GM12878 (cell line): ENCODE results near the gene COL21A1. TPM values are rescaled to one million over a fixed set of nuclear protein-coding genes. Genes with fewer than 3 reads are reported as not detected.

Experiments
- ATAC-seq: fragments of 200-7000 bp; cut with Tn5 transposase; 3 replicates; pipeline ENCODE4 v1.9.1; 2020; ENCODE audit warnings: mild to moderate bottlenecking, moderate library complexity
- BruUV-seq: library from RNA; stranded (reverse); fragments of 400-500 nt; replicated peaks from 2 replicates; lab custom pipeline; 2021; lab: Mats Ljungman, UMichigan
- CTCF ChIA-PET: fragments of 300-600 bp; sonication (Branson Sonifier 250); formaldehyde crosslinking; extraction: SDS; loops from one replicate; lab custom pipeline; 2021; ENCODE audit warnings: inconsistent platforms; lab: Yijun Ruan, JAX
- POLR2A ChIA-PET: fragments of 350-600 bp; formaldehyde crosslinking; extraction: SDS; loops from one replicate; lab custom pipeline; 2021; ENCODE audit warnings: inconsistent platforms; lab: Charles Lee
- RAD21 ChIA-PET: fragments of 300-600 bp; sonication (Branson Sonifier 250); formaldehyde crosslinking; loops from one replicate; lab custom pipeline; 2023; ENCODE audit warnings: antibody characterized with exemption; ENCODE audit not compliant: unreplicated experiment; lab: Charles Lee
- SMC1A ChIA-PET: fragments of 300-600 bp; sonication (Branson Sonifier 250); formaldehyde crosslinking; loops from one replicate; lab custom pipeline; 2023; ENCODE audit not compliant: unreplicated experiment, uncharacterized antibody; lab: Charles Lee
- DNase-seq: peaks from one replicate; pipeline ENCODE4 v3.0.0-alpha.2; 2011; ENCODE audit warnings: low read depth, low spot score
- FAIRE-seq: peaks from 3 replicates; lab custom pipeline; 2011; peaks lifted over from hg19 to GRCh38; lab: Jason Lieb, UNC
- H2AFZ ChIP-seq: 2 replicates; pipeline ENCODE4 v1.6.0; 2011; ENCODE audit warnings: low read depth, low read length, control low read depth; ENCODE audit not compliant: control insufficient read depth
- H3K27ac ChIP-seq: 2 replicates; pipeline ENCODE4 v1.5.1; 2011; ENCODE audit warnings: control low read depth; ENCODE audit not compliant: control insufficient read depth, insufficient read depth
- H3K27me3 ChIP-seq, 2 experiments: replicated peaks in 1 of 2; 2 replicates each; pipeline versions ENCODE4 v1.6.0 to v1.6.1; 2011; ENCODE audit warnings: low read length in 1 of 2; ENCODE audit not compliant: control insufficient read depth in 2 of 2, insufficient read depth in 2 of 2
- H3K36me3 ChIP-seq, 2 experiments: 2 replicates each; pipeline ENCODE4 v1.5.1; 2011; ENCODE audit warnings: low read length in 1 of 2; ENCODE audit not compliant: control insufficient read depth in 2 of 2, insufficient read depth in 2 of 2
- H3K4me1 ChIP-seq: 2 replicates; pipeline ENCODE4 v1.6.1; 2011; ENCODE audit warnings: mild to moderate bottlenecking, low read length, moderate library complexity, mixed read lengths; ENCODE audit not compliant: control insufficient read depth, insufficient read depth
- H3K4me2 ChIP-seq: 2 replicates; pipeline ENCODE4 v1.6.0; 2011; ENCODE audit warnings: control low read depth; ENCODE audit not compliant: control insufficient read depth, insufficient read depth
- H3K4me3 ChIP-seq: fragments of 200-600 bp; sonication (generic); 2 replicates; pipeline ENCODE4 v1.5.1; 2016
- H3K79me2 ChIP-seq: 2 replicates; pipeline ENCODE4 v1.6.0; 2011; ENCODE audit warnings: low read length; ENCODE audit not compliant: control insufficient read depth, insufficient read depth
- H3K9ac ChIP-seq: 2 replicates; pipeline ENCODE4 v1.8.0; 2011; ENCODE audit warnings: low read length, control low read depth, mixed read lengths; ENCODE audit not compliant: control insufficient read depth, insufficient read depth
- H3K9me3 ChIP-seq: replicated peaks from 3 replicates; pipeline ENCODE4 v1.5.1; 2011; ENCODE audit warnings: mild to moderate bottlenecking, low read length; ENCODE audit not compliant: control insufficient read depth, insufficient read depth
- H4K20me1 ChIP-seq: 2 replicates; pipeline ENCODE4 v1.6.0; 2011; ENCODE audit not compliant: control insufficient read depth, insufficient read depth
- BHLHE40 ChIP-seq, 2 experiments: fragments of 450-650 bp in 1 of 2; IDR thresholded peaks; 2 replicates each; pipeline ENCODE4 v1.6.1; 2011 to 2017; ENCODE audit warnings: low read depth in 2 of 2, borderline replicate concordance in 1 of 2, improper control_type of control experiment in 1 of 2, low read length in 1 of 2, mild to moderate bottlenecking in 1 of 2
- BRCA1 ChIP-seq: IDR thresholded peaks from 2 replicates; pipeline ENCODE4 v1.6.1; 2011; ENCODE audit warnings: low read depth, low read length, improper control_type of control experiment
- CHD4 ChIP-seq: fragments of 200-600 bp; sonication (generic); IDR thresholded peaks from 2 replicates; pipeline ENCODE4 v1.6.1; 2016; ENCODE audit warnings: mild to moderate bottlenecking
- EGR1 ChIP-seq, 2 experiments: IDR thresholded peaks; 1 replicate in 1 of 2; 2 replicates in 1 of 2; pipeline ENCODE4 v1.6.1; 2011 to 2012; ENCODE audit warnings: low read depth in 2 of 2, low read length in 2 of 2, borderline replicate concordance in 1 of 2, mild to moderate bottlenecking in 1 of 2, moderate library complexity in 1 of 2
- IRF5 ChIP-seq: fragments of 450-650 bp; IDR thresholded peaks from 2 replicates; pipeline ENCODE4 v1.6.1; 2017; ENCODE audit warnings: borderline replicate concordance
- SIX5 ChIP-seq: IDR thresholded peaks from 2 replicates; pipeline ENCODE4 v1.6.1; 2011; ENCODE audit warnings: mild to moderate bottlenecking, low read depth, low read length, moderate library complexity; ENCODE audit not compliant: severe bottlenecking
- WGBS: methylation state at CpG from one replicate; pipeline ENCODE4 v1.1.6; 2016; ENCODE audit warnings: low lambda C conversion rate; ENCODE audit not compliant: insufficient replicate concordance, insufficient coverage; ENCODE audit errors: missing lambda C conversion rate; 5-methylcytosine and 5-hydroxymethylcytosine counted together
- in situ Hi-C: fragments of 300-500 bp; cut with MboI; formaldehyde crosslinking; loops from 9 replicates; pipeline ENCODE4 v1.14.3; 2018; ENCODE audit warnings: mixed read lengths
- intact Hi-C: fragments of 100-400 bp; cut with micrococcal nuclease; formaldehyde crosslinking; loops from one replicate; pipeline ENCODE4 v1.14.2; 2022; ENCODE audit not compliant: unreplicated experiment
- polyA plus RNA-seq, 11 experiments: library from polyadenylated mRNA; depleted of rRNA in 4 of 11; unstranded in 6 of 11; stranded (reverse) in 5 of 11; fragments of >200 nt; fragmentation: Nextera tagmentation in 4 of 11; fragmentation: Illumina TruSeq in 1 of 11; extraction: Ambion mirVana in 4 of 11; extraction: Trizol in 1 of 11; gene quantifications; 1 replicate in 1 of 11; 2 replicates in 10 of 11; pipeline versions ENCODE4 v1.2.1 to v1.2.3, GENCODE V29; 2011 to 2016; ENCODE audit warnings: inconsistent platforms in 2 of 11, missing spikeins in 2 of 11, low read depth in 1 of 11
- total RNA-seq, 4 experiments: library from RNA; depleted of rRNA in 3 of 4; stranded (reverse); fragments of >200 nt in 3 of 4; fragmentation: Illumina TruSeq in 1 of 4; extraction: Trizol in 1 of 4; gene quantifications; 2 replicates each; pipeline versions ENCODE4 v1.2.1 to v1.2.3, GENCODE V29; 2013 to 2021
- TF ChIP-seq, protein P1 (sequence below): IDR thresholded peaks from 2 replicates; pipeline ENCODE4 v1.6.1; 2012; ENCODE audit warnings: low read length, inconsistent platforms
- TF ChIP-seq, protein P2 (sequence below): fragments of 450-650 bp; IDR thresholded peaks from 2 replicates; pipeline ENCODE4 v1.6.1; 2017; ENCODE audit warnings: mild to moderate bottlenecking
- TF ChIP-seq, protein P3 (sequence below): fragments of 450-650 bp; IDR thresholded peaks from 2 replicates; pipeline ENCODE4 v1.6.1; 2017; ENCODE audit warnings: mild to moderate bottlenecking, low read depth, inconsistent platforms; ENCODE audit not compliant: poor library complexity, severe bottlenecking
- TF ChIP-seq, protein P4 (sequence below): fragments of 450-650 bp; IDR thresholded peaks from 2 replicates; pipeline ENCODE4 v1.6.1; 2018; ENCODE audit warnings: borderline replicate concordance, mild to moderate bottlenecking; ENCODE audit not compliant: partially characterized antibody

The COL21A1 gene
- total and polyA plus RNA-seq, 10 of the 15 experiments (the other 5 are each of a cell fraction or from before 2014, with no cell fraction given), result 0.10 TPM; not detected in 9

GRCh38 chr6:56023829-56024228, 223.6 kb downstream of the COL21A1 start (continued):
- TF ChIP-seq, protein P1, sequence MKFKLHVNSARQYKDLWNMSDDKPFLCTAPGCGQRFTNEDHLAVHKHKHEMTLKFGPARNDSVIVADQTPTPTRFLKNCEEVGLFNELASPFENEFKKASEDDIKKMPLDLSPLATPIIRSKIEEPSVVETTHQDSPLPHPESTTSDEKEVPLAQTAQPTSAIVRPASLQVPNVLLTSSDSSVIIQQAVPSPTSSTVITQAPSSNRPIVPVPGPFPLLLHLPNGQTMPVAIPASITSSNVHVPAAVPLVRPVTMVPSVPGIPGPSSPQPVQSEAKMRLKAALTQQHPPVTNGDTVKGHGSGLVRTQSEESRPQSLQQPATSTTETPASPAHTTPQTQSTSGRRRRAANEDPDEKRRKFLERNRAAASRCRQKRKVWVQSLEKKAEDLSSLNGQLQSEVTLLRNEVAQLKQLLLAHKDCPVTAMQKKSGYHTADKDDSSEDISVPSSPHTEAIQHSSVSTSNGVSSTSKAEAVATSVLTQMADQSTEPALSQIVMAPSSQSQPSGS, result no peak
- TF ChIP-seq BHLHE40 (IDR thresholded peaks at IDR 0.05; ENCODE audit: borderline replicate concordance in 1 of 2, low read depth in 2 of 2, low read length in 1 of 2) (no peak), EGR1 (IDR thresholded peaks at IDR 0.05; ENCODE audit: borderline replicate concordance in 1 of 2, low read depth in 2 of 2, low read length in 2 of 2) (no peak)

GRCh38 chr6:56022678-56023077, 224.7 kb downstream of the COL21A1 start:
- in situ Hi-C loops, result no loop called here
- FAIRE-seq, result no peak
- H3K27ac ChIP-seq, result no peak overlapping the region
- no peaks in the 10 kb centered on the region for H3K4me1 ChIP-seq
- no peaks in the 10 kb centered on the region for H3K36me3 ChIP-seq
- RAD21 ChIA-PET, result no interaction called here
- 0% methylated on average over 1 of the region's 1 CpG for WGBS
- no peak for DNase-seq
- intact Hi-C loops, result no loop called here
- no peaks in the 10 kb centered on the region for H4K20me1 ChIP-seq
- SMC1A ChIA-PET, result no interaction called here
- H3K27me3 ChIP-seq, result no peaks in the 10 kb centered on the region
- no peak overlapping the region for H2AFZ ChIP-seq
- no peak overlapping the region for H3K4me2 ChIP-seq
- H3K79me2 ChIP-seq, result no peaks in the 10 kb centered on the region
- CTCF ChIA-PET, result interaction anchor here (1.0 kb wide), 1 partner anchor 270 kb away, joined by 3 read pairs; no protein-coding TSS in a partner anchor
- H3K9ac ChIP-seq, result no peak overlapping the region
- H3K4me3 ChIP-seq, result no peak overlapping the region
- no peaks in the 10 kb centered on the region for H3K9me3 ChIP-seq
- BruUV-seq, result no TSS peak
- no peak for ATAC-seq
- POLR2A ChIA-PET, result no interaction called here
- TF ChIP-seq, protein P2, sequence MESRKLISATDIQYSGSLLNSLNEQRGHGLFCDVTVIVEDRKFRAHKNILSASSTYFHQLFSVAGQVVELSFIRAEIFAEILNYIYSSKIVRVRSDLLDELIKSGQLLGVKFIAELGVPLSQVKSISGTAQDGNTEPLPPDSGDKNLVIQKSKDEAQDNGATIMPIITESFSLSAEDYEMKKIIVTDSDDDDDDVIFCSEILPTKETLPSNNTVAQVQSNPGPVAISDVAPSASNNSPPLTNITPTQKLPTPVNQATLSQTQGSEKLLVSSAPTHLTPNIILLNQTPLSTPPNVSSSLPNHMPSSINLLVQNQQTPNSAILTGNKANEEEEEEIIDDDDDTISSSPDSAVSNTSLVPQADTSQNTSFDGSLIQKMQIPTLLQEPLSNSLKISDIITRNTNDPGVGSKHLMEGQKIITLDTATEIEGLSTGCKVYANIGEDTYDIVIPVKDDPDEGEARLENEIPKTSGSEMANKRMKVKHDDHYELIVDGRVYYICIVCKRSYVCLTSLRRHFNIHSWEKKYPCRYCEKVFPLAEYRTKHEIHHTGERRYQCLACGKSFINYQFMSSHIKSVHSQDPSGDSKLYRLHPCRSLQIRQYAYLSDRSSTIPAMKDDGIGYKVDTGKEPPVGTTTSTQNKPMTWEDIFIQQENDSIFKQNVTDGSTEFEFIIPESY, result no peak
- TF ChIP-seq SIX5 (no peak), EGR1 (IDR thresholded peaks at IDR 0.05; ENCODE audit: borderline replicate concordance in 1 of 2, low read depth in 2 of 2, low read length in 2 of 2) (no peak), IRF5 (no peak), BRCA1 (no peak), CHD4 (no peak)
- TF ChIP-seq, protein P3, sequence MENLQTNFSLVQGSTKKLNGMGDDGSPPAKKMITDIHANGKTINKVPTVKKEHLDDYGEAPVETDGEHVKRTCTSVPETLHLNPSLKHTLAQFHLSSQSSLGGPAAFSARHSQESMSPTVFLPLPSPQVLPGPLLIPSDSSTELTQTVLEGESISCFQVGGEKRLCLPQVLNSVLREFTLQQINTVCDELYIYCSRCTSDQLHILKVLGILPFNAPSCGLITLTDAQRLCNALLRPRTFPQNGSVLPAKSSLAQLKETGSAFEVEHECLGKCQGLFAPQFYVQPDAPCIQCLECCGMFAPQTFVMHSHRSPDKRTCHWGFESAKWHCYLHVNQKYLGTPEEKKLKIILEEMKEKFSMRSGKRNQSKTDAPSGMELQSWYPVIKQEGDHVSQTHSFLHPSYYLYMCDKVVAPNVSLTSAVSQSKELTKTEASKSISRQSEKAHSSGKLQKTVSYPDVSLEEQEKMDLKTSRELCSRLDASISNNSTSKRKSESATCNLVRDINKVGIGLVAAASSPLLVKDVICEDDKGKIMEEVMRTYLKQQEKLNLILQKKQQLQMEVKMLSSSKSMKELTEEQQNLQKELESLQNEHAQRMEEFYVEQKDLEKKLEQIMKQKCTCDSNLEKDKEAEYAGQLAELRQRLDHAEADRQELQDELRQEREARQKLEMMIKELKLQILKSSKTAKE, result no peak
- TF ChIP-seq, protein P4, sequence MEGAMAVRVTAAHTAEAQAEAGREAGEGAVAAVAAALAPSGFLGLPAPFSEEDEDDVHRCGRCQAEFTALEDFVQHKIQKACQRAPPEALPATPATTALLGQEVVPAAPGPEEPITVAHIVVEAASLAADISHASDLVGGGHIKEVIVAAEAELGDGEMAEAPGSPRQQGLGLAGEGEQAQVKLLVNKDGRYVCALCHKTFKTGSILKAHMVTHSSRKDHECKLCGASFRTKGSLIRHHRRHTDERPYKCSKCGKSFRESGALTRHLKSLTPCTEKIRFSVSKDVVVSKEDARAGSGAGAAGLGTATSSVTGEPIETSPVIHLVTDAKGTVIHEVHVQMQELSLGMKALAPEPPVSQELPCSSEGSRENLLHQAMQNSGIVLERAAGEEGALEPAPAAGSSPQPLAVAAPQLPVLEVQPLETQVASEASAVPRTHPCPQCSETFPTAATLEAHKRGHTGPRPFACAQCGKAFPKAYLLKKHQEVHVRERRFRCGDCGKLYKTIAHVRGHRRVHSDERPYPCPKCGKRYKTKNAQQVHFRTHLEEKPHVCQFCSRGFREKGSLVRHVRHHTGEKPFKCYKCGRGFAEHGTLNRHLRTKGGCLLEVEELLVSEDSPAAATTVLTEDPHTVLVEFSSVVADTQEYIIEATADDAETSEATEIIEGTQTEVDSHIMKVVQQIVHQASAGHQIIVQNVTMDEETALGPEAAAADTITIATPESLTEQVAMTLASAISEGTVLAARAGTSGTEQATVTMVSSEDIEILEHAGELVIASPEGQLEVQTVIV, result no peak
